Right lobe of liver (tissue), 6 donors: ENCODE data around the gene CTIF. TPM values are rescaled to one million over a fixed set of nuclear protein-coding genes. Genes with fewer than 3 reads are reported as not detected.

ENCODE experiments used
- ATAC-seq, 4 donors: fragments of 200-7000 bp; cut with Tn5 transposase; one replicate each; pipeline ENCODE4 v1.9.1; 2020; ENCODE audit warnings: mild to moderate bottlenecking in 4 of 4, moderate library complexity in 4 of 4
- DNase-seq, 3 donors: peaks; one replicate each; pipeline ENCODE4 v3.0.0-alpha.2; 2020
- H3K27ac ChIP-seq, 3 donors: fragments of 200-600 bp; one replicate each; pipeline ENCODE4 v1.8.0; 2022
- H3K27me3 ChIP-seq, 2 donors: fragments of 200-600 bp; one replicate each; pipeline ENCODE4 v1.8.0; 2022
- H3K36me3 ChIP-seq, 4 donors: fragments of 200-600 bp; sonication (generic) in 1 of 4; one replicate each; pipeline versions ENCODE4 v1.5.1 to v1.8.0; 2017 to 2022; ENCODE audit warnings: control low read depth in 1 of 4
- H3K4me1 ChIP-seq, 4 donors: fragments of 200-600 bp; sonication (generic) in 1 of 4; one replicate each; pipeline versions ENCODE4 v1.5.1 to v1.8.0; 2017 to 2022; ENCODE audit warnings: control low read depth in 1 of 4
- H3K4me3 ChIP-seq, 3 donors: fragments of 200-600 bp; one replicate each; pipeline ENCODE4 v1.8.0; 2022
- H3K9me3 ChIP-seq, 4 donors: fragments of 200-600 bp; sonication (generic) in 1 of 4; one replicate each; pipeline versions ENCODE4 v1.5.1 to v1.8.0; 2017 to 2022; ENCODE audit warnings: control low read depth in 1 of 4
- POLR2A ChIP-seq: fragments of 450-650 bp; IDR thresholded peaks from one replicate; pipeline ENCODE4 v1.6.1; 2017; ENCODE audit warnings: antibody characterized with exemption, mild to moderate bottlenecking
- WGBS: methylation state at CpG from one replicate; pipeline ENCODE4 v1.1.6; 2018; ENCODE audit warnings: low coverage, low lambda C conversion rate; ENCODE audit not compliant: insufficient coverage; ENCODE audit errors: missing lambda C conversion rate; 5-methylcytosine and 5-hydroxymethylcytosine counted together
- intact Hi-C, 2 donors: fragments of 100-400 bp; cut with DNase I; formaldehyde crosslinking; loops; one replicate each; pipeline versions ENCODE4 v1.11.2 to v1.14.1; 2022
- total RNA-seq, 6 experiments: library from RNA; depleted of rRNA in 2 of 6; stranded (reverse); fragments of >200 nt in 2 of 6; fragmentation: NEBNext Ultra II Directional in 3 of 6; extraction: Animal tissue kit (Norgen Biotek cat#: 25700) in 3 of 6; gene quantifications; one replicate each; pipeline versions ENCODE4 v1.1.0 to v1.2.4, GENCODE V29; 2016 to 2023
- TF ChIP-seq, protein P1 (sequence below), 4 donors: fragments of 200-600 bp in 3 of 4; fragments of 450-650 bp in 1 of 4; IDR thresholded peaks; one replicate each; pipeline versions ENCODE4 v1.5.1 to v1.8.0; 2016 to 2022; ENCODE audit warnings: antibody characterized with exemption in 4 of 4, mild to moderate bottlenecking in 2 of 4
- donor health status: DM: no; HTN: yes; CAD: no.
- donor health status: DM: no; HTN: no; CAD: no.
- donor health status: DM: no; HTN: no; CAD: no.
- donor health status: DM: no; HTN: yes; CAD: no.
- donor health status: DM: no; HTN: yes; CAD: no.

The CTIF gene
- total RNA-seq, 6 experiments from 2014 or later = 29.0 to 60.6 (median 43.1) TPM

GRCh38 chr18:48780201-48780912, 241.5 kb downstream of the CTIF start:
- Histone ChIP-seq H3K27me3 (no peaks in the 10 kb centered on the region), H3K27ac (peak overlapping the region; percentile 90 to 96 (median 94)), H3K4me1 (peaks cover 0 to 77% (median 26%) of the 10 kb centered on the region in 4 donors), H3K4me3 (peak overlapping the region in 1 of 3 donors; percentile 0), H3K36me3 (peaks cover 0 to 2% (median 0%) of the 10 kb centered on the region in 4 donors), H3K9me3 (no peaks in the 10 kb centered on the region)
- peak; percentile 48 to 77 (median 75) for DNase-seq
- WGBS = 12% methylated on average over 11 of the region's 17 CpGs
- intact Hi-C loops = loop anchor here (10.0 kb wide), 2 partner anchors 154 to 164 kb away; no protein-coding TSS in a partner anchor
- ATAC-seq = peak; percentile 2 to 42 (median 16)
- TF ChIP-seq, protein P1, sequence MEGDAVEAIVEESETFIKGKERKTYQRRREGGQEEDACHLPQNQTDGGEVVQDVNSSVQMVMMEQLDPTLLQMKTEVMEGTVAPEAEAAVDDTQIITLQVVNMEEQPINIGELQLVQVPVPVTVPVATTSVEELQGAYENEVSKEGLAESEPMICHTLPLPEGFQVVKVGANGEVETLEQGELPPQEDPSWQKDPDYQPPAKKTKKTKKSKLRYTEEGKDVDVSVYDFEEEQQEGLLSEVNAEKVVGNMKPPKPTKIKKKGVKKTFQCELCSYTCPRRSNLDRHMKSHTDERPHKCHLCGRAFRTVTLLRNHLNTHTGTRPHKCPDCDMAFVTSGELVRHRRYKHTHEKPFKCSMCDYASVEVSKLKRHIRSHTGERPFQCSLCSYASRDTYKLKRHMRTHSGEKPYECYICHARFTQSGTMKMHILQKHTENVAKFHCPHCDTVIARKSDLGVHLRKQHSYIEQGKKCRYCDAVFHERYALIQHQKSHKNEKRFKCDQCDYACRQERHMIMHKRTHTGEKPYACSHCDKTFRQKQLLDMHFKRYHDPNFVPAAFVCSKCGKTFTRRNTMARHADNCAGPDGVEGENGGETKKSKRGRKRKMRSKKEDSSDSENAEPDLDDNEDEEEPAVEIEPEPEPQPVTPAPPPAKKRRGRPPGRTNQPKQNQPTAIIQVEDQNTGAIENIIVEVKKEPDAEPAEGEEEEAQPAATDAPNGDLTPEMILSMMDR (IDR thresholded peaks at IDR 0.05) = no peak
- no peak for TF ChIP-seq POLR2A

DNA sequence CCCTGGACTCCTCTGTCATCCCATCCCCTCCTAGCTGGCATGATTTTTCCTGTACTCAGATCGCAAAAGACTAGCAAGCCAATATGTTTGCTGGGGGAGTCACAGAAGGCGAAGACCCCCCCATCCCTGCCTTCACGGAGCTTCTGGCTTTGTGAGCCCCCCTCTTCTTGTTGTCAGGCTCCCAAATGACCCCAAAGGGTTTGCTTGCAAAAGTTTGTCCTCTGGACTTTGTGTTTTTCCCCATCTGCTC, 242.0 kb downstream of the CTIF start:
- intact Hi-C loops = loop anchor here (10.0 kb wide), 2 partner anchors 154 to 164 kb away; no protein-coding TSS in a partner anchor
- H3K9me3 ChIP-seq = no peaks in the 10 kb centered on the region
- no peak for ATAC-seq
- TF ChIP-seq, protein P1 (IDR thresholded peaks at IDR 0.05) = no peak
- no peak for TF ChIP-seq POLR2A
- no peak for DNase-seq
- peaks cover 0 to 2% (median 0%) of the 10 kb centered on the region in 4 donors for H3K36me3 ChIP-seq
- H3K27me3 ChIP-seq = no peaks in the 10 kb centered on the region
- peak overlapping the region in 1 of 3 donors; percentile 0 for H3K4me3 ChIP-seq
- peaks cover 0 to 72% (median 26%) of the 10 kb centered on the region in 4 donors for H3K4me1 ChIP-seq
- H3K27ac ChIP-seq = peak overlapping the region; percentile 90 to 96 (median 94)
- 8% methylated on average over 3 of the region's 3 CpGs for whole genome bisulfite sequencing

DNA sequence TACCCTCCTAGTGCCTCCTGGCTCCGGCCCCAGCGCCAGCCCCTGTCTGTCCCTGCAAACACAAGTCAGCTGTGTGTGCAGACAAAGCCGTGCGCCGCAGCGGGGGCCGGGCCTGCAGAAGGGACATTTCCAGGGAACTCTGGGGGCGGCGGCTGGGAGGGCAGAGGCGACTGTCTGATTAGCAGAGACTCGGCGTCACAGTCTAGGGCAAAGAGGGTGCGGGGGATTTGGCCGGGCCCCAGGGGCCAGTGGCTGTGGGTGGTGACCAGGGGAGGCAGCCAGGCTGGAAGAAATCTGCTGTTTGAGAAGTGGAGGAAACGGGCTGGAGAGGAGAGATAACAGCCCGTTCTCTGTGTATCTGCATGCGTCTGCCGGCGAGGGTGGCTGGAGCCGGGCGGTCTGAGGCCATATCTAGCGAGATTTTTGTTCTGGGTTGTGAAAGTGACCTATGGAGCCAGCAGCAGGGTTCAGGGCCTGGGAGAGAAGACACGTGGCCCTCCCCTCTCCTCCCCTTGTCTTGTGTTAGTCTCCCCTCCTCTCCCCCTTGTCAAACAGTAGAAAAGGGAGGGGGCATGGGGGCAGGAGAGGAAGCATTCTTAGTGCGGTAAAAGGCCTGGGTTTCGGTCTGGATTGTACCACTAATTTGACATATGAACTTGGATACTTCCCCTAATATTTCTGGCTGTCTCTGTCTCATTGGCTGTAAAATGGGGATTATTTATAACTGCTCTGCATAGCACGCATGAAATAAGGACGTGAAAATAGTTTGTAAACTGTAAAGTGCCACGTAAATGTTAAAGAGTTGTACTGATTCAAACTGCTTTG, 242.5 kb downstream of the CTIF start:
- 10% methylated on average over 25 of the region's 28 CpGs for WGBS
- H3K36me3 ChIP-seq = peaks cover 0 to 2% (median 0%) of the 10 kb centered on the region in 4 donors
- TF ChIP-seq POLR2A = peak; percentile 63
- TF ChIP-seq, protein P1 (IDR thresholded peaks at IDR 0.05) = no peak
- no peaks in the 10 kb centered on the region for H3K27me3 ChIP-seq
- H3K9me3 ChIP-seq = no peaks in the 10 kb centered on the region
- ATAC-seq = peak; percentile 68 to 80 (median 76)
- peaks cover 0 to 71% (median 26%) of the 10 kb centered on the region in 4 donors for H3K4me1 ChIP-seq
- H3K4me3 ChIP-seq = peak overlapping the region in 2 of 3 donors; percentile 31 to 32
- DNase-seq = peak; percentile 97 to 99 (median 99)
- intact Hi-C loops = loop anchor here (10.0 kb wide), 2 partner anchors 153 to 163 kb away; no protein-coding TSS in a partner anchor
- peak overlapping the region; percentile 90 to 96 (median 94) for H3K27ac ChIP-seq

DNA sequence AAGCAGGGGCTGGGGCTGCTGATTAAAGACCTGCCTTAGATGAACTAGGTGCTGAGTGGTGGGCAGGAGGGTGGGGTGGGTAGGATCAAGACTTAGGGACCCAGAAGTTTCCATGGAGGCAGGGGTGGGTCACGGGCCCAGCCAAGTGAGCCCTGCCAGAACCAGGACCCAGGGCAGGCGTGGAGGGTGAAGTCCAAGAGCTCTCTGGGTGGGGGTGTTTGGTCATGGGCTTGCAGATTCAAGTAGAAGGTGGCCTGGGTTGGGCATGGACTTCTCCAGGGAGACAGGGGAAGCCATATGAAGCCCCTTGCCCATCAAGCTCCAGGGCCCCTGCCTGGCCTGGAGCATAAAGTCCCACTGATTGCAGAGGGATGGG, 243.1 kb downstream of the CTIF start:
- DNase-seq (peak; percentile 55 to 91 (median 86)), ATAC-seq (peak; percentile 21 to 64 (median 52))
- intact Hi-C loops = loop anchor here (10.0 kb wide), 2 partner anchors 153 to 163 kb away; no protein-coding TSS in a partner anchor
- 10% methylated on average over 1 of the region's 2 CpGs for WGBS
- Histone ChIP-seq H3K27ac (peak overlapping the region; percentile 90 to 96 (median 94)), H3K36me3 (peaks cover 0 to 2% (median 0%) of the 10 kb centered on the region in 4 donors), H3K4me1 (peaks cover 0 to 65% (median 26%) of the 10 kb centered on the region in 4 donors), H3K9me3 (no peaks in the 10 kb centered on the region), H3K27me3 (no peaks in the 10 kb centered on the region), H3K4me3 (peak overlapping the region in 2 of 3 donors; percentile 31 to 32)
- TF ChIP-seq, protein P1 (IDR thresholded peaks at IDR 0.05) = no peak
- TF ChIP-seq POLR2A = no peak
